ENCODE measurements around the gene STON2. TPM values are rescaled to one million over a fixed set of nuclear protein-coding genes. Genes with fewer than 3 reads are reported as not detected.
"Not testable (repeated sequence)": the region's sequence is repeated elsewhere in the genome, so short reads cannot be mapped to it uniquely, and the experiment has no call there.

The STON2 gene
- total RNA-seq, 4 donors from 2014 or later, result 12.5 to 21.8 (median 16.1) TPM

DNA sequence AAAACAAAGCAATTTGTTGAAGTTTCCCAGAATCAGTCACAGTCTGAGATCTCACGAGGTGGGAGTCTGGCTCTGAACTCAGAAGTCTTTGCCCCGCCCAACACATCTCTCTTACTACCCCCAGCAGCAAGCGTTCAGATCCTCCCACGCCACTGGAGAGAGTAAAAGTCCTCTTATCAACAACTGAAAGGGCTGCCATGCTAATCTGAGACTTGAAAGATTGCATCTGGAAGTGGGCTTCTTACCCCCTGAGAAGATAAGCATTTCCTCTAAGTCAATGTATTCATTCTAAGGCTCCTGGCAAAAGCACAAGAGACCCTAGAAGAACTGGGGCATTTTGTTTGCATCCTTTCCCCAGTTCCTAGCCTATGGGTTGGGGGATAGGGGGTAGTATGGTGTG, 34.1 kb upstream of the STON2 start:
- no peak overlapping the region for H3K4me3 ChIP-seq (ENCODE audit: low read depth, poor library complexity, severe bottlenecking)
- intact Hi-C loops (cut with DNase I; ENCODE audit: low total_unique reads), result no loop called here
- TF ChIP-seq, protein P1, sequence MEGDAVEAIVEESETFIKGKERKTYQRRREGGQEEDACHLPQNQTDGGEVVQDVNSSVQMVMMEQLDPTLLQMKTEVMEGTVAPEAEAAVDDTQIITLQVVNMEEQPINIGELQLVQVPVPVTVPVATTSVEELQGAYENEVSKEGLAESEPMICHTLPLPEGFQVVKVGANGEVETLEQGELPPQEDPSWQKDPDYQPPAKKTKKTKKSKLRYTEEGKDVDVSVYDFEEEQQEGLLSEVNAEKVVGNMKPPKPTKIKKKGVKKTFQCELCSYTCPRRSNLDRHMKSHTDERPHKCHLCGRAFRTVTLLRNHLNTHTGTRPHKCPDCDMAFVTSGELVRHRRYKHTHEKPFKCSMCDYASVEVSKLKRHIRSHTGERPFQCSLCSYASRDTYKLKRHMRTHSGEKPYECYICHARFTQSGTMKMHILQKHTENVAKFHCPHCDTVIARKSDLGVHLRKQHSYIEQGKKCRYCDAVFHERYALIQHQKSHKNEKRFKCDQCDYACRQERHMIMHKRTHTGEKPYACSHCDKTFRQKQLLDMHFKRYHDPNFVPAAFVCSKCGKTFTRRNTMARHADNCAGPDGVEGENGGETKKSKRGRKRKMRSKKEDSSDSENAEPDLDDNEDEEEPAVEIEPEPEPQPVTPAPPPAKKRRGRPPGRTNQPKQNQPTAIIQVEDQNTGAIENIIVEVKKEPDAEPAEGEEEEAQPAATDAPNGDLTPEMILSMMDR (IDR thresholded peaks at IDR 0.05), result no peak
- TF ChIP-seq POLR2A (IDR thresholded peaks at IDR 0.05), result no peak
- DNase-seq (ENCODE audit: low spot score in 2 of 2), result no peak
- WGBS, 2 donors, result 67 to 73% methylated on average over 4 of the region's 4 CpGs

- WGBS, 2 donors, result 84 to 90% methylated on average over 2 of the region's 2 CpGs
- H3K4me3 ChIP-seq (ENCODE audit: low read depth, poor library complexity, severe bottlenecking), result no peak overlapping the region
- intact Hi-C loops (cut with DNase I; ENCODE audit: low total_unique reads), result no loop called here
- DNase-seq (ENCODE audit: low spot score in 2 of 2), result no peak
- TF ChIP-seq, protein P1 (IDR thresholded peaks at IDR 0.05), result no peak
- TF ChIP-seq POLR2A (IDR thresholded peaks at IDR 0.05), result no peak
Measured at GRCh38 chr14:81433378-81433777, 33.3 kb upstream of the STON2 start.

GRCh38 chr14:81432219-81432661, 32.1 kb upstream of the STON2 start:
- intact Hi-C loops (cut with DNase I; ENCODE audit: low total_unique reads), result no loop called here
- H3K4me3 ChIP-seq (ENCODE audit: low read depth, poor library complexity, severe bottlenecking), result no peak overlapping the region
- WGBS, 2 donors, result 29 to 34% methylated on average over 3 of the region's 3 CpGs
- no peak for TF ChIP-seq POLR2A (IDR thresholded peaks at IDR 0.05)
- TF ChIP-seq, protein P1 (IDR thresholded peaks at IDR 0.05), result no peak
- DNase-seq (ENCODE audit: low spot score in 2 of 2), result no peak

DNA sequence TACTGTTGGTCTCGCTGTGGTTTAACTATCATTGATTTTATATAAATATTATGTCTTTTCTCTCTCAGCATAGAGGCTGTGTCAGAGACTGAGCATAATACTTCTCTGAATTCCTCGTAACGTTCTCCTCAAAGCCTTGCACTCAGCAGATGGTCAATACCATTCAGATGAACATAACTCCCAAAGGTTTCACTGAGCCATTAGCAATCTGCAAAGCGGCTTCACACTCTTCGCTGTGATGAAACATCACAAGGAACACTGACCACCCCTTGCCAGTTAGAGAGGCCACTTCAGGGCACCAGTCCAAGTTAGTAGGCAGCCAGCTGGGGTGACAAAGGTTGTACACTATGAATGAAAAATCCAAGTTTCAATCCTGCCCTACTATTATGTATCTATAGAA, 30.1 kb upstream of the STON2 start:
- H3K4me3 ChIP-seq (ENCODE audit: low read depth, poor library complexity, severe bottlenecking), result no peak overlapping the region
- 77 to 97% methylated on average over 5 of the region's 5 CpGs for WGBS, 2 donors
- DNase-seq (ENCODE audit: low spot score in 2 of 2), result no peak
- TF ChIP-seq, protein P1 (IDR thresholded peaks at IDR 0.05), result no peak
- no peak for TF ChIP-seq POLR2A (IDR thresholded peaks at IDR 0.05)
- intact Hi-C loops (cut with DNase I; ENCODE audit: low total_unique reads), result no loop called here

GRCh38 chr14:81429749-81430148, 29.6 kb upstream of the STON2 start:
- intact Hi-C loops (cut with DNase I; ENCODE audit: low total_unique reads); DNase-seq (ENCODE audit: low spot score in 2 of 2); H3K4me3 ChIP-seq (ENCODE audit: low read depth, poor library complexity, severe bottlenecking): not testable (repeated sequence)
- WGBS, 2 donors, result 94 to 97% methylated on average over 11 of the region's 11 CpGs

DNA sequence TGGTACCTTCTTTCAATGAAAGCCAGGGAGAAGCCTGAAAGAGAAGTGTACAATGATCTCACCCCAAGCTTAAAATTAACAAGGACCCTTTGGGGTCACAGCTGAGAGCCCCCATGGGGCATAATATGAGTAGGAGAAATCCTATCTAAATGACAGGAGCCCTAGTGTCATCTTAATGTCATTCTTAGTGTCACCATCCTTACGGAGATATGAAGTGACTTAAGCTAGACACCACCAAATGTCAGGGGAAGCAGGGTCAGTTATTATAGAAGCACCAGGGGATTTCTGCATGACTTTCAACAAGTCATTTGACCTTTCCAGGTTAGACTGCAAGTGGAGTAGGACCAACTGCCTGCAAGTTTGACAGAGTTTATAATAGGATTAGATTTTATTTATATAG, 28.9 kb upstream of the STON2 start:
- intact Hi-C loops (cut with DNase I; ENCODE audit: low total_unique reads), result no loop called here
- no peak for TF ChIP-seq POLR2A (IDR thresholded peaks at IDR 0.05)
- TF ChIP-seq, protein P1 (IDR thresholded peaks at IDR 0.05), result no peak
- DNase-seq (ENCODE audit: low spot score in 2 of 2), result no peak
- WGBS, 2 donors, result 86 to 95% methylated on average over 1 of the region's 1 CpG
- H3K4me3 ChIP-seq (ENCODE audit: low read depth, poor library complexity, severe bottlenecking), result no peak overlapping the region
